ENCODE results near the gene MARS1.

The MARS1 gene

GRCh38 chr12:57533108-57533507, 45.2 kb downstream of the MARS1 start (continued):
- TF ChIP-seq ZFHX2 (tag by site-specific recombination; conservative IDR thresholded peaks at IDR 0.05) (no peak), ZNF416 (tag by site-specific recombination; IDR thresholded peaks at IDR 0.05) (no peak), ZNF600 (tag by site-specific recombination; IDR thresholded peaks at IDR 0.05) (no peak)
- TF ChIP-seq, protein P1, sequence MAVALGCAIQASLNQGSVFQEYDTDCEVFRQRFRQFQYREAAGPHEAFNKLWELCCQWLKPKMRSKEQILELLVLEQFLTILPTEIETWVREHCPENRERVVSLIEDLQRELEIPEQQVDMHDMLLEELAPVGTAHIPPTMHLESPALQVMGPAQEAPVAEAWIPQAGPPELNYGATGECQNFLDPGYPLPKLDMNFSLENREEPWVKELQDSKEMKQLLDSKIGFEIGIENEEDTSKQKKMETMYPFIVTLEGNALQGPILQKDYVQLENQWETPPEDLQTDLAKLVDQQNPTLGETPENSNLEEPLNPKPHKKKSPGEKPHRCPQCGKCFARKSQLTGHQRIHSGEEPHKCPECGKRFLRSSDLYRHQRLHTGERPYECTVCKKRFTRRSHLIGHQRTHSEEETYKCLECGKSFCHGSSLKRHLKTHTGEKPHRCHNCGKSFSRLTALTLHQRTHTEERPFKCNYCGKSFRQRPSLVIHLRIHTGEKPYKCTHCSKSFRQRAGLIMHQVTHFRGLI (tag by site-specific recombination; IDR thresholded peaks at IDR 0.05), result no peak
- TF ChIP-seq, protein P2, sequence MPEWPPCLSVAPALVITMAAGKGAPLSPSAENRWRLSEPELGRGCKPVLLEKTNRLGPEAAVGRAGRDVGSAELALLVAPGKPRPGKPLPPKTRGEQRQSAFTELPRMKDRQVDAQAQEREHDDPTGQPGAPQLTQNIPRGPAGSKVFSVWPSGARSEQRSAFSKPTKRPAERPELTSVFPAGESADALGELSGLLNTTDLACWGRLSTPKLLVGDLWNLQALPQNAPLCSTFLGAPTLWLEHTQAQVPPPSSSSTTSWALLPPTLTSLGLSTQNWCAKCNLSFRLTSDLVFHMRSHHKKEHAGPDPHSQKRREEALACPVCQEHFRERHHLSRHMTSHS (tag by site-specific recombination; IDR thresholded peaks at IDR 0.05), result no peak
- TF ChIP-seq, protein P3, sequence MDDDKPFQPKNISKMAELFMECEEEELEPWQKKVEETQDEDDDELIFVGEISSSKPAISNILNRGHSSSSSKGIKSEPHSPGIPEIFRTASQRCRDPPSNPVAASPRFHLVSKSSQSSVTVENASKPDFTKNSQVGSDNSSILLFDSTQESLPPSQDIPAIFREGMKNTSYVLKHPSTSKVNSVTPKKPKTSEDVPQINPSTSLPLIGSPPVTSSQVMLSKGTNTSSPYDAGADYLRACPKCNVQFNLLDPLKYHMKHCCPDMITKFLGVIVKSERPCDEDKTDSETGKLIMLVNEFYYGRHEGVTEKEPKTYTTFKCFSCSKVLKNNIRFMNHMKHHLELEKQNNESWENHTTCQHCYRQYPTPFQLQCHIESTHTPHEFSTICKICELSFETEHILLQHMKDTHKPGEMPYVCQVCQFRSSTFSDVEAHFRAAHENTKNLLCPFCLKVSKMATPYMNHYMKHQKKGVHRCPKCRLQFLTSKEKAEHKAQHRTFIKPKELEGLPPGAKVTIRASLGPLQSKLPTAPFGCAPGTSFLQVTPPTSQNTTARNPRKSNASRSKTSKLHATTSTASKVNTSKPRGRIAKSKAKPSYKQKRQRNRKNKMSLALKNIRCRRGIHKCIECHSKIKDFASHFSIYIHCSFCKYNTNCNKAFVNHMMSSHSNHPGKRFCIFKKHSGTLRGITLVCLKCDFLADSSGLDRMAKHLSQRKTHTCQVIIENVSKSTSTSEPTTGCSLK (tag by site-specific recombination; IDR thresholded peaks at IDR 0.05), result no peak

GRCh38 chr12:57534250-57534649, 46.4 kb downstream of the MARS1 start:
- Histone ChIP-seq H3K36me3 (ENCODE audit: control insufficient read depth in 2 of 2, insufficient read depth in 1 of 2, low read length in 2 of 2) (peaks cover 25 to 91% of the 10 kb centered on the region in 2 experiments), H3K4me1 (ENCODE audit: control insufficient read depth, insufficient read depth, low read length) (no peaks in the 10 kb centered on the region), H3K4me3 (ENCODE audit: low read depth, low read length) (no peak overlapping the region), H3K27ac (ENCODE audit: extremely low read depth, low read depth, low read length) (no peak overlapping the region), H3K9me3 (ENCODE audit: control insufficient read depth, insufficient read depth, low read depth, low read length) (no peaks in the 10 kb centered on the region)
- POLR2A ChIA-PET, result interaction anchor here (1.1 kb wide), 1 partner anchor 10 kb away, joined by 3 read pairs; no protein-coding TSS in a partner anchor
- TF ChIP-seq KLF7 (tag by site-specific recombination; IDR thresholded peaks at IDR 0.05; ENCODE audit: borderline replicate concordance), result no peak
- TF ChIP-seq ZNF335 (tag by site-specific recombination; conservative IDR thresholded peaks at IDR 0.05), result no peak
- TF ChIP-seq ZNF324 (tag by site-specific recombination; IDR thresholded peaks at IDR 0.05), result no peak
- CTCF ChIA-PET, result interaction anchor here (1.0 kb wide), 1 partner anchor 43 kb away, joined by 4 read pairs; no protein-coding TSS in a partner anchor

DNA sequence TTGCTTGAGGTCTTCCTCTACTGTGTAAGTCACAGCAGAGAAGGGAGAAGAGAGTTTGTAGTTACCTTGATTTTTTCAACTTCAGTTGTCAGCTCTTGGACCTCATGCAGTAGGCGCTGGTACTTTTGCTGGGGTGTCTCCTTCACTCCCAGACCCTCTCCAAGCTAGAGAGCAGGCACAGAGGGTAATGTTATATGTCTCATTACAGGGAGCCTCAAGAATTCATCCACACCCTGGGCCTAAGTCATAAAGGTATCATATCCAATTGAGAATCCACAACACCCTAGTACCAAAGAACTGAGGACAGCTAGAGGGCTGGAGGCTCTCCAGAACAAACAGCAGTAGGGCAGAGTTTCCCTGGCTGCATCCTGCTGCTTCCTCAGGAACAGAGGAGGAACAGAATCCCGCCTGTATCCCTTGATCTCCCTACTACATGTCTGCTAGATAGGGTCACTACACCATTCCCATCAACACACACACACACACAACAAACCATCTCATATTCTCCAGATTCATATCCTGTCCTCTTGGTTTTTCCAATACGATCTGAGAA, 47.2 kb downstream of the MARS1 start:
- POLR2A ChIA-PET, result no interaction called here

More for the DNA sequence above, 47.2 kb downstream of the MARS1 start:
- CTCF ChIA-PET, result interaction anchor here (1.0 kb wide), 1 partner anchor 44 kb away, joined by 4 read pairs; no protein-coding TSS in a partner anchor
- no peak for TF ChIP-seq ZBTB49 (tag by site-specific recombination; IDR thresholded peaks at IDR 0.05; ENCODE audit: low read depth)
- TF ChIP-seq ZNF211 (tag by site-specific recombination; IDR thresholded peaks at IDR 0.05; ENCODE audit: low read depth), result no peak
- no peak for TF ChIP-seq ZNF48 (tag by site-specific recombination; IDR thresholded peaks at IDR 0.05)
- TF ChIP-seq ZNF518A (tag by site-specific recombination; conservative IDR thresholded peaks at IDR 0.05; ENCODE audit: low read depth), result no peak
- TF ChIP-seq ZNF140 (tag by site-specific recombination; IDR thresholded peaks at IDR 0.05), result no peak
- TF ChIP-seq TCF7L2 (IDR thresholded peaks at IDR 0.05; ENCODE audit: borderline replicate concordance, low read depth, low read length), result no peak
- no peak for TF ChIP-seq ZNF626 (tag by site-specific recombination; IDR thresholded peaks at IDR 0.05)
- Histone ChIP-seq H3K4me3 (ENCODE audit: low read depth, low read length) (no peak overlapping the region), H3K27ac (ENCODE audit: extremely low read depth, low read depth, low read length) (no peak overlapping the region), H3K36me3 (ENCODE audit: control insufficient read depth in 2 of 2, insufficient read depth in 1 of 2, low read length in 2 of 2) (peaks cover 21 to 91% of the 10 kb centered on the region in 2 experiments), H3K4me1 (ENCODE audit: control insufficient read depth, insufficient read depth, low read length) (no peaks in the 10 kb centered on the region), H3K9me3 (ENCODE audit: control insufficient read depth, insufficient read depth, low read depth, low read length) (no peaks in the 10 kb centered on the region)
